ENCODE measurements around the gene MTARC1. TPM values are rescaled to one million over a fixed set of nuclear protein-coding genes. Genes with fewer than 3 reads are reported as not detected.

MTARC1 gene
- total and polyA plus RNA-seq, 9 of the 15 experiments (the other 6 are each of a cell fraction or from before 2014, with no cell fraction given) = 0.07 to 0.14 (median 0.11) TPM; not detected in 6

DNA sequence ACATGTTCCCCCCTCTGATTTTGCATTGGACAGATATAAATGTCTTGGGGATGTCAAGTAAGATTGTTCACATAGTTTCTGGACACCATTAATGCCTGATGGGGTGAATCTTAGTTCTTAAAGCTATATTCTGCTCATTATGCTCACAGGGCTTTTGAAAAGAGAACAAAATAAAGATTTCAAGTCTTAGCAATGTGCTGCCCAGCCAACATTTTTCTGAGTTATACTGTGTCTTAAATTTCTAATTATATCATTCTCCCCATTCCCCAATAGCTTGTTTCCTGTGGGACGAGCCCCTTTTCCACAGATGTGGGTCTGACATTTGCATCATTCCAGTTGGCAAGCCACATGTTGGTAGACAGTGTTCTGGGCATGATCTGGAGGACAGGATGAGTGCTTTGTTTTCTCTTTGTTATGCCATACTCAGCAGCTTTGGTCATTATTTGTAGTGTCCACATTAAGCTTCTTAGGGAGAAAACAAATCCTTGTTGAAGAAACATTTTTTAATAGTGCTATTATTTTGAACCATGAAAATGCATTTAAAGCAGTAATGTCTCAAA lies 32.8 kb downstream of the MTARC1 start (continued):
- TF ChIP-seq, protein P1, sequence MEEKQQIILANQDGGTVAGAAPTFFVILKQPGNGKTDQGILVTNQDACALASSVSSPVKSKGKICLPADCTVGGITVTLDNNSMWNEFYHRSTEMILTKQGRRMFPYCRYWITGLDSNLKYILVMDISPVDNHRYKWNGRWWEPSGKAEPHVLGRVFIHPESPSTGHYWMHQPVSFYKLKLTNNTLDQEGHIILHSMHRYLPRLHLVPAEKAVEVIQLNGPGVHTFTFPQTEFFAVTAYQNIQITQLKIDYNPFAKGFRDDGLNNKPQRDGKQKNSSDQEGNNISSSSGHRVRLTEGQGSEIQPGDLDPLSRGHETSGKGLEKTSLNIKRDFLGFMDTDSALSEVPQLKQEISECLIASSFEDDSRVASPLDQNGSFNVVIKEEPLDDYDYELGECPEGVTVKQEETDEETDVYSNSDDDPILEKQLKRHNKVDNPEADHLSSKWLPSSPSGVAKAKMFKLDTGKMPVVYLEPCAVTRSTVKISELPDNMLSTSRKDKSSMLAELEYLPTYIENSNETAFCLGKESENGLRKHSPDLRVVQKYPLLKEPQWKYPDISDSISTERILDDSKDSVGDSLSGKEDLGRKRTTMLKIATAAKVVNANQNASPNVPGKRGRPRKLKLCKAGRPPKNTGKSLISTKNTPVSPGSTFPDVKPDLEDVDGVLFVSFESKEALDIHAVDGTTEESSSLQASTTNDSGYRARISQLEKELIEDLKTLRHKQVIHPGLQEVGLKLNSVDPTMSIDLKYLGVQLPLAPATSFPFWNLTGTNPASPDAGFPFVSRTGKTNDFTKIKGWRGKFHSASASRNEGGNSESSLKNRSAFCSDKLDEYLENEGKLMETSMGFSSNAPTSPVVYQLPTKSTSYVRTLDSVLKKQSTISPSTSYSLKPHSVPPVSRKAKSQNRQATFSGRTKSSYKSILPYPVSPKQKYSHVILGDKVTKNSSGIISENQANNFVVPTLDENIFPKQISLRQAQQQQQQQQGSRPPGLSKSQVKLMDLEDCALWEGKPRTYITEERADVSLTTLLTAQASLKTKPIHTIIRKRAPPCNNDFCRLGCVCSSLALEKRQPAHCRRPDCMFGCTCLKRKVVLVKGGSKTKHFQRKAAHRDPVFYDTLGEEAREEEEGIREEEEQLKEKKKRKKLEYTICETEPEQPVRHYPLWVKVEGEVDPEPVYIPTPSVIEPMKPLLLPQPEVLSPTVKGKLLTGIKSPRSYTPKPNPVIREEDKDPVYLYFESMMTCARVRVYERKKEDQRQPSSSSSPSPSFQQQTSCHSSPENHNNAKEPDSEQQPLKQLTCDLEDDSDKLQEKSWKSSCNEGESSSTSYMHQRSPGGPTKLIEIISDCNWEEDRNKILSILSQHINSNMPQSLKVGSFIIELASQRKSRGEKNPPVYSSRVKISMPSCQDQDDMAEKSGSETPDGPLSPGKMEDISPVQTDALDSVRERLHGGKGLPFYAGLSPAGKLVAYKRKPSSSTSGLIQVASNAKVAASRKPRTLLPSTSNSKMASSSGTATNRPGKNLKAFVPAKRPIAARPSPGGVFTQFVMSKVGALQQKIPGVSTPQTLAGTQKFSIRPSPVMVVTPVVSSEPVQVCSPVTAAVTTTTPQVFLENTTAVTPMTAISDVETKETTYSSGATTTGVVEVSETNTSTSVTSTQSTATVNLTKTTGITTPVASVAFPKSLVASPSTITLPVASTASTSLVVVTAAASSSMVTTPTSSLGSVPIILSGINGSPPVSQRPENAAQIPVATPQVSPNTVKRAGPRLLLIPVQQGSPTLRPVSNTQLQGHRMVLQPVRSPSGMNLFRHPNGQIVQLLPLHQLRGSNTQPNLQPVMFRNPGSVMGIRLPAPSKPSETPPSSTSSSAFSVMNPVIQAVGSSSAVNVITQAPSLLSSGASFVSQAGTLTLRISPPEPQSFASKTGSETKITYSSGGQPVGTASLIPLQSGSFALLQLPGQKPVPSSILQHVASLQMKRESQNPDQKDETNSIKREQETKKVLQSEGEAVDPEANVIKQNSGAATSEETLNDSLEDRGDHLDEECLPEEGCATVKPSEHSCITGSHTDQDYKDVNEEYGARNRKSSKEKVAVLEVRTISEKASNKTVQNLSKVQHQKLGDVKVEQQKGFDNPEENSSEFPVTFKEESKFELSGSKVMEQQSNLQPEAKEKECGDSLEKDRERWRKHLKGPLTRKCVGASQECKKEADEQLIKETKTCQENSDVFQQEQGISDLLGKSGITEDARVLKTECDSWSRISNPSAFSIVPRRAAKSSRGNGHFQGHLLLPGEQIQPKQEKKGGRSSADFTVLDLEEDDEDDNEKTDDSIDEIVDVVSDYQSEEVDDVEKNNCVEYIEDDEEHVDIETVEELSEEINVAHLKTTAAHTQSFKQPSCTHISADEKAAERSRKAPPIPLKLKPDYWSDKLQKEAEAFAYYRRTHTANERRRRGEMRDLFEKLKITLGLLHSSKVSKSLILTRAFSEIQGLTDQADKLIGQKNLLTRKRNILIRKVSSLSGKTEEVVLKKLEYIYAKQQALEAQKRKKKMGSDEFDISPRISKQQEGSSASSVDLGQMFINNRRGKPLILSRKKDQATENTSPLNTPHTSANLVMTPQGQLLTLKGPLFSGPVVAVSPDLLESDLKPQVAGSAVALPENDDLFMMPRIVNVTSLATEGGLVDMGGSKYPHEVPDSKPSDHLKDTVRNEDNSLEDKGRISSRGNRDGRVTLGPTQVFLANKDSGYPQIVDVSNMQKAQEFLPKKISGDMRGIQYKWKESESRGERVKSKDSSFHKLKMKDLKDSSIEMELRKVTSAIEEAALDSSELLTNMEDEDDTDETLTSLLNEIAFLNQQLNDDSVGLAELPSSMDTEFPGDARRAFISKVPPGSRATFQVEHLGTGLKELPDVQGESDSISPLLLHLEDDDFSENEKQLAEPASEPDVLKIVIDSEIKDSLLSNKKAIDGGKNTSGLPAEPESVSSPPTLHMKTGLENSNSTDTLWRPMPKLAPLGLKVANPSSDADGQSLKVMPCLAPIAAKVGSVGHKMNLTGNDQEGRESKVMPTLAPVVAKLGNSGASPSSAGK (IDR thresholded peaks at IDR 0.05) = no peak
- TF ChIP-seq, protein P2, sequence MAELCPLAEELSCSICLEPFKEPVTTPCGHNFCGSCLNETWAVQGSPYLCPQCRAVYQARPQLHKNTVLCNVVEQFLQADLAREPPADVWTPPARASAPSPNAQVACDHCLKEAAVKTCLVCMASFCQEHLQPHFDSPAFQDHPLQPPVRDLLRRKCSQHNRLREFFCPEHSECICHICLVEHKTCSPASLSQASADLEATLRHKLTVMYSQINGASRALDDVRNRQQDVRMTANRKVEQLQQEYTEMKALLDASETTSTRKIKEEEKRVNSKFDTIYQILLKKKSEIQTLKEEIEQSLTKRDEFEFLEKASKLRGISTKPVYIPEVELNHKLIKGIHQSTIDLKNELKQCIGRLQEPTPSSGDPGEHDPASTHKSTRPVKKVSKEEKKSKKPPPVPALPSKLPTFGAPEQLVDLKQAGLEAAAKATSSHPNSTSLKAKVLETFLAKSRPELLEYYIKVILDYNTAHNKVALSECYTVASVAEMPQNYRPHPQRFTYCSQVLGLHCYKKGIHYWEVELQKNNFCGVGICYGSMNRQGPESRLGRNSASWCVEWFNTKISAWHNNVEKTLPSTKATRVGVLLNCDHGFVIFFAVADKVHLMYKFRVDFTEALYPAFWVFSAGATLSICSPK (IDR thresholded peaks at IDR 0.05; ENCODE audit: borderline replicate concordance) = no peak
- TF ChIP-seq, protein P3, sequence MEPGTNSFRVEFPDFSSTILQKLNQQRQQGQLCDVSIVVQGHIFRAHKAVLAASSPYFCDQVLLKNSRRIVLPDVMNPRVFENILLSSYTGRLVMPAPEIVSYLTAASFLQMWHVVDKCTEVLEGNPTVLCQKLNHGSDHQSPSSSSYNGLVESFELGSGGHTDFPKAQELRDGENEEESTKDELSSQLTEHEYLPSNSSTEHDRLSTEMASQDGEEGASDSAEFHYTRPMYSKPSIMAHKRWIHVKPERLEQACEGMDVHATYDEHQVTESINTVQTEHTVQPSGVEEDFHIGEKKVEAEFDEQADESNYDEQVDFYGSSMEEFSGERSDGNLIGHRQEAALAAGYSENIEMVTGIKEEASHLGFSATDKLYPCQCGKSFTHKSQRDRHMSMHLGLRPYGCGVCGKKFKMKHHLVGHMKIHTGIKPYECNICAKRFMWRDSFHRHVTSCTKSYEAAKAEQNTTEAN (CRISPR knock-in tag; IDR thresholded peaks at IDR 0.05) = no peak
- TF ChIP-seq ILF3 (IDR thresholded peaks at IDR 0.05; ENCODE audit: borderline replicate concordance) (no peak), ZEB2 (IDR thresholded peaks at IDR 0.05) (no peak), ZNF146 (CRISPR knock-in tag; IDR thresholded peaks at IDR 0.05; ENCODE audit: unreplicated experiment) (no peak), ZNF76 (CRISPR knock-in tag; IDR thresholded peaks at IDR 0.05; ENCODE audit: borderline replicate concordance) (no peak)
